ENCODE measurements around the gene C1orf122. TPM values are rescaled to one million over a fixed set of nuclear protein-coding genes. Genes with fewer than 3 reads are reported as not detected.
A peak's percentile ranks its signal among the peaks of the same experiment; 100 is the strongest.

C1orf122 gene
- total RNA-seq, 1 donor from 2014 or later: 112 TPM

GRCh38 chr1:37795340-37796125 is 12.1 kb upstream of the C1orf122 start:
- Histone ChIP-seq H3K4me3 (ENCODE audit: low read depth, low read length) (no peak overlapping the region), H3K27me3 (ENCODE audit: control insufficient read depth, insufficient read depth, low read length) (peaks cover 27% of the 10 kb centered on the region)
- DNase-seq (ENCODE audit: low read depth): no peak

GRCh38 chr1:37797750-37798345 is 9.7 kb upstream of the C1orf122 start:
- DNase-seq (ENCODE audit: low read depth): no peak
- peaks cover 19% of the 10 kb centered on the region for H3K27me3 ChIP-seq (ENCODE audit: control insufficient read depth, insufficient read depth, low read length)
- no peak for TF ChIP-seq CTCF (IDR thresholded peaks at IDR 0.05; ENCODE audit: insufficient read depth, low read length, poor library complexity, severe bottlenecking)
- no peak overlapping the region for H3K4me3 ChIP-seq (ENCODE audit: low read depth, low read length)
- no peaks in the 10 kb centered on the region for H3K36me3 ChIP-seq (ENCODE audit: control insufficient read depth, insufficient read depth, low read length)

More at GRCh38 chr1:37795340-37796125, 12.1 kb upstream of the C1orf122 start:
- no peaks in the 10 kb centered on the region for H3K36me3 ChIP-seq (ENCODE audit: control insufficient read depth, insufficient read depth, low read length)
- TF ChIP-seq CTCF (IDR thresholded peaks at IDR 0.05; ENCODE audit: insufficient read depth, low read length, poor library complexity, severe bottlenecking): no peak

GRCh38 chr1:37802439-37802838 is 5.2 kb upstream of the C1orf122 start:
- TF ChIP-seq CTCF (IDR thresholded peaks at IDR 0.05; ENCODE audit: insufficient read depth, low read length, poor library complexity, severe bottlenecking): no peak
- H3K27me3 ChIP-seq (ENCODE audit: control insufficient read depth, insufficient read depth, low read length): no peaks in the 10 kb centered on the region
- no peak for DNase-seq (ENCODE audit: low read depth)
- H3K4me3 ChIP-seq (ENCODE audit: low read depth, low read length): no peak overlapping the region
- peaks cover 3% of the 10 kb centered on the region for H3K36me3 ChIP-seq (ENCODE audit: control insufficient read depth, insufficient read depth, low read length)

GRCh38 chr1:37807220-37807554 is 403 bp upstream of the C1orf122 start:
- Histone ChIP-seq H3K36me3 (ENCODE audit: control insufficient read depth, insufficient read depth, low read length) (peaks cover 3% of the 10 kb centered on the region), H3K4me3 (ENCODE audit: low read depth, low read length) (peak overlapping the region; percentile 58), H3K27me3 (ENCODE audit: control insufficient read depth, insufficient read depth, low read length) (no peaks in the 10 kb centered on the region)
- no peak for DNase-seq (ENCODE audit: low read depth)
- no peak for TF ChIP-seq CTCF (IDR thresholded peaks at IDR 0.05; ENCODE audit: insufficient read depth, low read length, poor library complexity, severe bottlenecking)

GRCh38 chr1:37808369-37809319 is 1.1 kb downstream of the C1orf122 start:
- peaks cover 3% of the 10 kb centered on the region for H3K36me3 ChIP-seq (ENCODE audit: control insufficient read depth, insufficient read depth, low read length)
- no peak for TF ChIP-seq CTCF (IDR thresholded peaks at IDR 0.05; ENCODE audit: insufficient read depth, low read length, poor library complexity, severe bottlenecking)
- no peaks in the 10 kb centered on the region for H3K27me3 ChIP-seq (ENCODE audit: control insufficient read depth, insufficient read depth, low read length)
- peak overlapping the region; percentile 58 for H3K4me3 ChIP-seq (ENCODE audit: low read depth, low read length)
- no peak for DNase-seq (ENCODE audit: low read depth)

Measured in kidney epithelial cell (primary cell).